HL-60 (cell line): ENCODE measurements around the gene KCNG4.

Source experiments
- POLR2AphosphoS5 ChIP-seq: IDR thresholded peaks from 2 replicates; pipeline ENCODE4 v1.6.1; 2012; ENCODE audit warnings: low read depth
- TF ChIP-seq, protein P1 (sequence below): IDR thresholded peaks from one replicate; pipeline ENCODE4 v1.5.1; 2011; ENCODE audit warnings: low read length, control low read depth, inconsistent platforms; ENCODE audit not compliant: insufficient read depth

DNA sequence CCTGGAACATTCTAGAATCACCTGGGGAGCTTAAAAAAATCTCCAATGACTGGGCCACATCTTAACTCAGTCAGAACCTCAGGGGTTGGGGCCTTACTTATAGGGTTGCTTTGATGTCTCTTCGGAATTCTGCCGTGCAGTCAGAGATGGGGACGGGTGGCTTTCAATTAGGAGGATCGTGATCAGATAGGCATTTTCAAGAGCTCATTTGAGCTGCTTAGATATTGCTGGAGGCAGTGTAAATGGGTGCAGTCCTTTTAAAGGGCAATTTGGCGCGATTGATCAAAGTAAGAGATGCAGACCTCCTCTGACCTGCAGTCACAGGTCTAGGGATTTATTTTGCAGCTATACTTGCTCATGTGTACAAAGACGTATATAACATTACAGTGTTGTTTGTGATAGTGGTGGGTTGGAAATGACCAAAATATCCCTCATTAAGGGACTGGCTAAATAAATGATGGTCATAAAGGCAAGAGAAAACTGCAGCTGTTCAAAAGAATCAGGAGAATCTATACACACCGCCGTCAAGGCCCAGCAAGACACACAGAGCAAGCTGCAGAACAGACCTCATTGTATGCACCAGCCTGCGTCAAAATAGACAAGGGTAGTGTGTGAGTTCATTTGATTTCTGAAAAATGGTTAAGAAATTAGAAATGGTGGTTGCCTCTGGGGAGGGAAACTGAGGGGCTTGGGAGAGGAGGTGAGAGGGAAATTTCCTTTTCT lies 6.3 kb upstream of the KCNG4 start:
- TF ChIP-seq, protein P1, sequence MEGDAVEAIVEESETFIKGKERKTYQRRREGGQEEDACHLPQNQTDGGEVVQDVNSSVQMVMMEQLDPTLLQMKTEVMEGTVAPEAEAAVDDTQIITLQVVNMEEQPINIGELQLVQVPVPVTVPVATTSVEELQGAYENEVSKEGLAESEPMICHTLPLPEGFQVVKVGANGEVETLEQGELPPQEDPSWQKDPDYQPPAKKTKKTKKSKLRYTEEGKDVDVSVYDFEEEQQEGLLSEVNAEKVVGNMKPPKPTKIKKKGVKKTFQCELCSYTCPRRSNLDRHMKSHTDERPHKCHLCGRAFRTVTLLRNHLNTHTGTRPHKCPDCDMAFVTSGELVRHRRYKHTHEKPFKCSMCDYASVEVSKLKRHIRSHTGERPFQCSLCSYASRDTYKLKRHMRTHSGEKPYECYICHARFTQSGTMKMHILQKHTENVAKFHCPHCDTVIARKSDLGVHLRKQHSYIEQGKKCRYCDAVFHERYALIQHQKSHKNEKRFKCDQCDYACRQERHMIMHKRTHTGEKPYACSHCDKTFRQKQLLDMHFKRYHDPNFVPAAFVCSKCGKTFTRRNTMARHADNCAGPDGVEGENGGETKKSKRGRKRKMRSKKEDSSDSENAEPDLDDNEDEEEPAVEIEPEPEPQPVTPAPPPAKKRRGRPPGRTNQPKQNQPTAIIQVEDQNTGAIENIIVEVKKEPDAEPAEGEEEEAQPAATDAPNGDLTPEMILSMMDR = no peak
- no peak for TF ChIP-seq POLR2AphosphoS5
